D721Med (cell line): Measurements from ENCODE around the gene PCDHB5.
A peak's percentile ranks its signal among the peaks of the same experiment; 100 is the strongest.
"Not testable (repeated sequence)": the region's sequence is repeated elsewhere in the genome, so short reads cannot be mapped to it uniquely, and the experiment has no call there.

Source experiments
- DNase-seq: peaks from one replicate; pipeline ENCODE4 v3.0.0; 2011; ENCODE audit warnings: low spot score; ENCODE audit not compliant: insufficient read length
- FAIRE-seq: peaks from 2 replicates; lab custom pipeline; 2011; peaks lifted over from hg19 to GRCh38; lab: Jason Lieb, UNC
- TF ChIP-seq, protein P1 (sequence below): IDR thresholded peaks from 2 replicates; pipeline ENCODE4 v1.5.1; 2012; ENCODE audit warnings: mild to moderate bottlenecking, control low read depth; ENCODE audit not compliant: insufficient read depth; ENCODE audit errors: missing control alignments

Gene PCDHB5

DNA sequence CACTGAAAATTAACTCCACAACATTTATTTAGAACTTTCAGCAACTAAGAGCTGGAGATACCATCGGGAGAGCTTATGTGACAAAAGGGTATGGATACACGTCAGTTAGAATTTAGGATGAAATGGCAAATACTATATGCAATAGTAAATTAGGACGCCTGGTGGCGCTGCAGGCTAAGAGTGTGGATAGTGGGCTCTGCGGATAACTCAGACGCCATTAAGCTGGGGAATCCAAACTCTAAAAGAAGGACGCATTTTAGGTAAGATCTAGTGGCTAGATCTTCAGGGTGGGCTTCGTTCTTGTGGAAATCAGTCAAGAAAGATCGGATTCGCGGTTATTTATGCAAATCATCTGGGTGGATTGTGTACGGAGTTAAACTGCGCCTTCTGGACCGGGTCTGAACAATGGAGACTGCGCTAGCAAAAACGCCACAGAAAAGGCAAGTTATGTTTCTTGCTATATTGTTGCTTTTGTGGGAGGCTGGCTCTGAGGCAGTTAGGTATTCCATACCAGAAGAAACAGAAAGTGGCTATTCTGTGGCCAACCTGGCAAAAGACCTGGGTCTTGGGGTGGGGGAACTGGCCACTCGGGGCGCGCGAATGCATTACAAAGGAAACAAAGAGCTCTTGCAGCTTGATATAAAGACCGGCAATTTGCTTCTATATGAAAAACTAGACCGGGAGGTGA lies at the start of gene PCDHB5:
Gene PCDHB5 (plus strand): TSS at position 177 of the 688 bp plus-strand sequence. CDS start 229 bp downstream, at position 406.
- FAIRE-seq = peak; percentile 78
- TF ChIP-seq, protein P1, sequence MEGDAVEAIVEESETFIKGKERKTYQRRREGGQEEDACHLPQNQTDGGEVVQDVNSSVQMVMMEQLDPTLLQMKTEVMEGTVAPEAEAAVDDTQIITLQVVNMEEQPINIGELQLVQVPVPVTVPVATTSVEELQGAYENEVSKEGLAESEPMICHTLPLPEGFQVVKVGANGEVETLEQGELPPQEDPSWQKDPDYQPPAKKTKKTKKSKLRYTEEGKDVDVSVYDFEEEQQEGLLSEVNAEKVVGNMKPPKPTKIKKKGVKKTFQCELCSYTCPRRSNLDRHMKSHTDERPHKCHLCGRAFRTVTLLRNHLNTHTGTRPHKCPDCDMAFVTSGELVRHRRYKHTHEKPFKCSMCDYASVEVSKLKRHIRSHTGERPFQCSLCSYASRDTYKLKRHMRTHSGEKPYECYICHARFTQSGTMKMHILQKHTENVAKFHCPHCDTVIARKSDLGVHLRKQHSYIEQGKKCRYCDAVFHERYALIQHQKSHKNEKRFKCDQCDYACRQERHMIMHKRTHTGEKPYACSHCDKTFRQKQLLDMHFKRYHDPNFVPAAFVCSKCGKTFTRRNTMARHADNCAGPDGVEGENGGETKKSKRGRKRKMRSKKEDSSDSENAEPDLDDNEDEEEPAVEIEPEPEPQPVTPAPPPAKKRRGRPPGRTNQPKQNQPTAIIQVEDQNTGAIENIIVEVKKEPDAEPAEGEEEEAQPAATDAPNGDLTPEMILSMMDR = no peak
- no peak for DNase-seq

DNA sequence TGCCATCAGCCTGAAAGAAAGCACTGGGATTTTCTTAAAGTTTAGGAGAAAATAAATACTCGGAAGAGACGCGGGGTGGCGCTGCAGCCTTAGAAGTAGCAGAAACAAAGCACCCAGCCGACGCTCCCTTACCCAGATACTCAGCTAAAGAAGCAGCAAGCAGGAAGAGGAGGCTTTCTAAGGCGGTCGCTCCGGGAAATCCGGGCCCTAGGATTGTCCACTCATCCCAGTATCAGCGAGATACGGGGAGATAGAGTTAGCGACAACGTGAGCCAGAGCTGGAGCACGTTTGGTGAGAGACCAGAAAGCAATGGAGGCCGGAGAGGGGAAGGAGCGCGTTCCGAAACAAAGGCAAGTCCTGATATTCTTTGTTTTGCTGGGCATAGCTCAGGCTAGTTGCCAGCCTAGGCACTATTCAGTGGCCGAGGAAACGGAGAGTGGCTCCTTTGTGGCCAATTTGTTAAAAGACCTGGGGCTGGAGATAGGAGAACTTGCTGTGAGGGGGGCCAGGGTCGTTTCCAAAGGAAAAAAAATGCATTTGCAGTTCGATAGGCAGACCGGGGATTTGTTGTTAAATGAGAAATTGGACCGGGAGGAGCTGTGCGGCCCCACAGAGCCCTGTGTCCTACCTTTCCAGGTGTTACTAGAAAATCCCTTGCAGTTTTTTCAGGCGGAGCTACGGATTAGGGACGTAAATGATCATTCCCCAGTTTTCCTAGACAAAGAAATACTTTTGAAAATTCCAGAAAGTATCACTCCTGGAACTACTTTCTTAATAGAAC lies 40.3 kb upstream of the PCDHB5 start, which contains the start of gene PCDHB2:
Gene PCDHB2 (plus strand): TSS at position 135 of the 782 bp plus-strand sequence. CDS start 176 bp downstream, at position 311.
- DNase-seq (peak; percentile 26), FAIRE-seq (no peak)
- TF ChIP-seq, protein P1 = peak; percentile 74

DNA sequence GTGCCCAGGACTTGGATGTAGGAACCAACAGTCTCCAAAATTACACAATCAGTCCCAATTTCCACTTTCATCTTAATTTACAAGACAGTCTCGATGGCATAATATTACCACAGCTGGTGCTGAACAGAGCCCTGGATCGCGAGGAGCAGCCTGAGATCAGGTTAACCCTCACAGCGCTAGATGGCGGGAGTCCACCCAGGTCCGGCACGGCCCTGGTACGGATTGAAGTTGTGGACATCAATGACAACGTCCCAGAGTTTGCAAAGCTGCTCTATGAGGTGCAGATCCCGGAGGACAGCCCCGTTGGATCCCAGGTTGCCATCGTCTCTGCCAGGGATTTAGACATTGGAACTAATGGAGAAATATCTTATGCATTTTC lies 39.8 kb upstream of the PCDHB5 start:
- DNase-seq (no peak), FAIRE-seq (no peak)
- TF ChIP-seq, protein P1 = no peak

DNA sequence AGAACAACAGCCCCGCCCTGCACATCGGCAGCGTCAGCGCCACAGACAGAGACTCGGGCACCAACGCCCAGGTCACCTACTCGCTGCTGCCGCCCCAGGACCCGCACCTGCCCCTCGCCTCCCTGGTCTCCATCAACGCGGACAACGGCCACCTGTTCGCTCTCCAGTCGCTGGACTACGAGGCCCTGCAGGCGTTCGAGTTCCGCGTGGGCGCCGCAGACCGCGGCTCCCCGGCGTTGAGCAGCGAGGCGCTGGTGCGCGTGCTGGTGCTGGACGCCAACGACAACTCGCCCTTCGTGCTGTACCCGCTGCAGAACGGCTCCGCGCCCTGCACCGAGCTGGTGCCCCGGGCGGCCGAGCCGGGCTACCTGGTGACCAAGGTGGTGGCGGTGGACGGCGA lies 38.8 kb upstream of the PCDHB5 start:
- not testable (repeated sequence) for DNase-seq, FAIRE-seq

DNA sequence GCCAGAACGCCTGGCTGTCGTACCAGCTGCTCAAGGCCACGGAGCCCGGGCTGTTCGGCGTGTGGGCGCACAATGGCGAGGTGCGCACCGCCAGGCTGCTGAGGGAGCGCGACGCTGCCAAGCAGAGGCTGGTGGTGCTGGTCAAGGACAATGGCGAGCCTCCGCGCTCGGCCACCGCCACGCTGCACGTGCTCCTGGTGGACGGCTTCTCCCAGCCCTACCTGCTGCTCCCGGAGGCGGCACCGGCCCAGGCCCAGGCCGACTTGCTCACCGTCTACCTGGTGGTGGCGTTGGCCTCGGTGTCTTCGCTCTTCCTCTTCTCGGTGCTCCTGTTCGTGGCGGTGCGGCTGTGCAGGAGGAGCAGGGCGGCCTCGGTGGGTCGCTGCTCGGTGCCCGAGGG lies 38.4 kb upstream of the PCDHB5 start:
- FAIRE-seq, DNase-seq: not testable (repeated sequence)

DNA sequence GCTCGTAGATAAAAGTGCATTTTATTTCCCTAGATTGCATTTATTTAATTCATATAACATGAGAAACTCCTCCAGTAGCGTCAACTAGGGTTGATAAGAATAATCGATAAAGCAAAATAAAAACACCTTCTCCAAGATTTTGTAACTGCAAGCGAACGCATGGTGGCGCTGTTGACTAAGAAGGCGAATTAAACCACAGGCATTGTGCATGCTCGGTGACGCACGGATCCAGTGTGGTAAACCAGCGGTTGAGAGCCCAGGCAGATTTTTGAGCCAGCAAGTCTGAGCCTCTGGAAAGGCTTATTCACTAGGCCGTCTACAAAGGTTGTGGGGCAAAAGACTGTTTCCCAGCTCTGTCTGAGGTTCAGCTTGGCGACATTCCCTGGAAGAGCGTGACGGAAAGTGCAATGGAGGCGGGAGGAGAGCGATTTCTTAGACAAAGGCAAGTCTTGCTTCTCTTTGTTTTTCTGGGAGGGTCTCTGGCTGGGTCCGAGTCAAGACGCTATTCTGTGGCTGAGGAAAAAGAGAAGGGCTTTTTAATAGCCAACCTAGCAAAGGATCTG lies 34.7 kb upstream of the PCDHB5 start, which contains the start of gene PCDHB3:
Gene PCDHB3 (plus strand): TSS at position 231 of the 563 bp plus-strand sequence. CDS start 177 bp downstream, at position 408.
- DNase-seq = no peak
- FAIRE-seq = no peak
- TF ChIP-seq, protein P1 = peak; percentile 80

DNA sequence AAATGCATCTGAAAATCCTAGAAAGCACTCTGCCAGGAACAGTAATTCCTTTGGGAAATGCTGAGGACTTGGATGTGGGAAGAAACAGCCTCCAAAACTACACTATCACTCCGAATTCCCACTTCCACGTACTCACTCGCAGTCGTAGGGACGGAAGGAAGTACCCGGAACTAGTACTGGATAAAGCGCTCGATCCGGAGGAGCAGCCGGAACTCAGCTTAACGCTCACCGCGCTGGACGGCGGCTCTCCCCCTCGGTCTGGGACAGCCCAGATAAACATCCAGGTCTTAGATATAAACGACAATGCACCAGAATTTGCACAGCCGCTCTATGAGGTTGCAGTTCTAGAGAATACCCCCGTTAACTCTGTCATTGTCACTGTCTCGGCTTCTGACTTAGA lies 33.9 kb upstream of the PCDHB5 start:
- FAIRE-seq (no peak), DNase-seq (no peak)
- TF ChIP-seq, protein P1 = no peak

DNA sequence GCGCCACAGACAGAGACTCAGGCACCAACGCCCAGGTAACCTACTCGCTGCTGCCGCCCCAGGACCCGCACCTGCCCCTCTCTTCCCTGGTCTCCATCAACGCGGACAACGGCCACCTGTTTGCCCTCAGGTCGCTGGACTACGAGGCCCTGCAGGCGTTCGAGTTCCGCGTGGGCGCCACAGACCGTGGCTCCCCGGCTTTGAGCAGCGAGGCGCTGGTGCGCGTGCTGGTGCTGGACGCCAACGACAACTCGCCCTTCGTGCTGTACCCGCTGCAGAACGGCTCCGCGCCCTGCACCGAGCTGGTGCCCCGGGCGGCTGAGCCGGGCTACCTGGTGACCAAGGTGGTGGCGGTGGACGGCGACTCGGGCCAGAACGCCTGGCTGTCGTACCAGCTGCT lies 32.9 kb upstream of the PCDHB5 start:
- FAIRE-seq, DNase-seq: not testable (repeated sequence)

DNA sequence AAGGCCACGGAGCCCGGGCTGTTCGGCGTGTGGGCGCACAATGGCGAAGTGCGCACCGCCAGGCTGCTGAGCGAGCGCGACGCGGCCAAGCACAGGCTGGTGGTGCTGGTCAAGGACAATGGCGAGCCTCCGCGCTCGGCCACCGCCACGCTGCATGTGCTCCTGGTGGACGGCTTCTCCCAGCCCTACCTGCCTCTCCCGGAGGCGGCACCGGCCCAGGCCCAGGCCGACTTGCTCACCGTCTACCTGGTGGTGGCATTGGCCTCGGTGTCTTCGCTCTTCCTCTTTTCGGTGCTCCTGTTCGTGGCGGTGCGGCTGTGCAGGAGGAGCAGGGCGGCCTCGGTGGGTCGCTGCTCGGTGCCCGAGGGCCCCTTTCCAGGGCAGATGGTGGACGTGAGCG lies 32.5 kb upstream of the PCDHB5 start:
- not testable (repeated sequence) for FAIRE-seq, DNase-seq
